Psoas muscle (tissue), 8 donors: ENCODE data around the gene LRRC46. TPM values are rescaled to one million over a fixed set of nuclear protein-coding genes. Genes with fewer than 3 reads are reported as not detected.

Source experiments
- ATAC-seq, 4 donors: fragments of 200-7000 bp; cut with Tn5 transposase; one replicate each; pipeline ENCODE4 v1.9.1; 2020; ENCODE audit warnings: moderate library complexity in 3 of 4, mild to moderate bottlenecking in 2 of 4
- DNase-seq, 2 donors: peaks; one replicate each; pipeline ENCODE4 v3.0.0-alpha.2; 2020
- H3K27ac ChIP-seq: fragments of 200-600 bp; one replicate; pipeline ENCODE4 v1.8.0; 2022
- H3K27me3 ChIP-seq, 3 donors: fragments of 200-600 bp in 1 of 3; one replicate each; pipeline versions ENCODE4 v1.6.1 to v1.8.0; 2013 to 2022; ENCODE audit warnings: low read length in 2 of 3, mild to moderate bottlenecking in 2 of 3, moderate library complexity in 1 of 3; ENCODE audit not compliant: insufficient read depth in 3 of 3
- H3K36me3 ChIP-seq, 2 donors: fragments of 200-600 bp in 1 of 2; one replicate each; pipeline versions ENCODE4 v1.6.1 to v1.8.0; 2013 to 2022; ENCODE audit warnings: low read depth in 1 of 2, mild to moderate bottlenecking in 1 of 2, moderate library complexity in 1 of 2; ENCODE audit not compliant: insufficient read depth in 1 of 2
- H3K4me1 ChIP-seq: fragments of 200-600 bp; one replicate; pipeline ENCODE4 v1.8.0; 2022
- H3K4me3 ChIP-seq: fragments of 200-600 bp; one replicate; pipeline ENCODE4 v1.8.0; 2022; ENCODE audit warnings: mild to moderate bottlenecking
- H3K9me3 ChIP-seq: fragments of 200-600 bp; one replicate; pipeline ENCODE4 v1.8.0; 2022
- WGBS, 3 donors: extraction: QIAGEN DNeasy Blood & Tissue Kit; methylation state at CpG; one replicate each; pipeline versions ENCODE4 v1.1.6 to v1.1.7; 2013; 5-methylcytosine and 5-hydroxymethylcytosine counted together
- intact Hi-C, 2 donors: fragments of 100-400 bp; cut with DNase I; formaldehyde crosslinking; loops; one replicate each; pipeline versions ENCODE4 v1.11.0 to v1.14.2; 2022
- polyA plus RNA-seq, 3 donors: library from polyadenylated mRNA; stranded (reverse); fragments of 200-250 nt; gene quantifications; one replicate each; pipeline ENCODE4 v1.2.3, GENCODE V29; 2013
- total RNA-seq, 4 donors: library from RNA; stranded (reverse); fragmentation: NEBNext Ultra II Directional in 2 of 4; extraction: Animal tissue kit (Norgen Biotek cat#: 25700) in 2 of 4; gene quantifications; one replicate each; pipeline versions ENCODE4 v1.2.1 to v1.2.4, GENCODE V29; 2021 to 2023
- TF ChIP-seq, protein P1 (sequence below): fragments of 200-600 bp; IDR thresholded peaks from one replicate; pipeline ENCODE4 v1.8.0; 2022; ENCODE audit warnings: antibody characterized with exemption
- donor health status: healthy with polysubstance abuse.
- donor health status: DM: no; HTN: no; CAD: no; lungs with moderate emphysema.
- donor health status: Bipolar disorder and iron deficiency.
- donor health status: healthy.
- donor health status: DM: yes; HTN: yes; CAD: no.
- donor health status: DM: no; HTN: no; CAD: no.
- donor health status: DM: no; HTN: no; CAD: no.
- donor health status: DM: yes; HTN: yes; CAD: no.

LRRC46 gene
- total and polyA plus RNA-seq, 7 donors: 0.08 to 0.54 (median 0.22) TPM; not detected in 2

DNA sequence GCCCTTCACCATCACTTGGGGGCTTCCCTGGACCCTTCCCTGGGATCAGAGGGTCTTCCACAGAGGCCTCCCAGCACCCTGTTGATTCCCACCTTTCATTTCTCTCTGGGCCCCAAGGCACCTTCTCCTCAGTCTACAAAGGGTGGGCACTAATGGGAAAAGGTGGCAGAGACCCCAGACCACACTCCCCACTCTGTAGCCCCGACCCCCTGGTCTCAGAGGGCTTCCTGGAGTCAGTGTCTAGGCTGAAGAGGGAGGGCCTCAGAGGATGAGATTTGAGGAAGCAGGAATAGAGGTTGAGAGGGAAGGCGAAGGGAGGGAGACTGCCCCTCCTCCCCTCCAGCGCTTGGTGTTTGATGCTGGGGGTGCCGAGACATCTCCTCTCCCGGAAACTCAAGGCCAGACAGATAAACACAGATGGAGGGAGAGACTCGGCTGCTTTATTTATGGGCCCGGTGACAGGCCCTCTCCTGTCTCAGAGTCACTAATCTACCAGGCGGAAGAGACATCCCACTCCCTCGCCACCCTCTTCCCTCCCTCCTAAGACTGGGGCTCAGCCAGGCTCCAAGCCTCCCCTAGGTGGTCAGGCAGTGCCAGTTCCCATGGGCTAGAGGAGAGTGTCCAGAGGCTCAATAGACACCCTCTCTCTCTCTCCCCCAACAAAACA lies 46.0 kb downstream of the LRRC46 start:
- Histone ChIP-seq H3K4me3 (no peak overlapping the region), H3K27ac (no peak overlapping the region)

DNA sequence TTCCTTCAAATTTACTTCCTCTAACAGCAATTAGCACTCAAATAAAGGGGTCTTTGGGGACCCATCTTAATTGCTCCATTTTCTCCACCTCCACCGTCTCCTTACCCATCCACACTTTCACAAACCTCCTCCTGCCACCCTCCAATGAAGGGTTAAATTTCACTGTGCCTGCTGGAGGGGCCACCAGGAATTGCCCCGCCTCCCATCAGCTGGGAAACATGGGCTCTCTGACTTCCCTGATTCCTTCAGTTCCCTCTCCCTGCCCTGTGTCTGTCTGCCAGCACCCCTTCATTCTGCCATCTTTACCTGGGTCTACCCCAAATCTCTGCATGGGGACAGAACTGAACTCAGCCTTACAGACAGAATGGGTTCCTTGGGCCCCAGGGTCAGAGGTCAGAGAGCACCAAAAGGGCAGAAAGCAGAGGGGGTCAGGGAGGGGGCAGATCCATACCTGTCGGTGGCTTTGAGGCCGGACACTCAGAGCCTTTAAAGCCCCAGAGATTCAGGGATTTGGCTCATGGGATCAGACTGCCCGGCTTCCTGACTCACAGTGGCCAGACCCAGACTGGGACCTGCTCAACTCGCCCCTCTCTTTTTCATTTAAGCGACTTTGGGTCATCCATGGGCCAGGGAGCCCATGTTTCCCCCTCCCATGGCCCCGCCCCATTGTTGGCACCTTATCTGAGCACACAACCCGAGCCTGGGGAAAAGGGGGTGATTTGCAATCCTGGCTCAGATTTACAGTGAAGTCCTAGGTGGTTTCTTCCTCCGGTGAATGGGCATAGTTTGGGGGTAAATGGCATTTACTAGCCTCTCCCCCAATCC lies 46.9 kb downstream of the LRRC46 start:
- TF ChIP-seq, protein P1, sequence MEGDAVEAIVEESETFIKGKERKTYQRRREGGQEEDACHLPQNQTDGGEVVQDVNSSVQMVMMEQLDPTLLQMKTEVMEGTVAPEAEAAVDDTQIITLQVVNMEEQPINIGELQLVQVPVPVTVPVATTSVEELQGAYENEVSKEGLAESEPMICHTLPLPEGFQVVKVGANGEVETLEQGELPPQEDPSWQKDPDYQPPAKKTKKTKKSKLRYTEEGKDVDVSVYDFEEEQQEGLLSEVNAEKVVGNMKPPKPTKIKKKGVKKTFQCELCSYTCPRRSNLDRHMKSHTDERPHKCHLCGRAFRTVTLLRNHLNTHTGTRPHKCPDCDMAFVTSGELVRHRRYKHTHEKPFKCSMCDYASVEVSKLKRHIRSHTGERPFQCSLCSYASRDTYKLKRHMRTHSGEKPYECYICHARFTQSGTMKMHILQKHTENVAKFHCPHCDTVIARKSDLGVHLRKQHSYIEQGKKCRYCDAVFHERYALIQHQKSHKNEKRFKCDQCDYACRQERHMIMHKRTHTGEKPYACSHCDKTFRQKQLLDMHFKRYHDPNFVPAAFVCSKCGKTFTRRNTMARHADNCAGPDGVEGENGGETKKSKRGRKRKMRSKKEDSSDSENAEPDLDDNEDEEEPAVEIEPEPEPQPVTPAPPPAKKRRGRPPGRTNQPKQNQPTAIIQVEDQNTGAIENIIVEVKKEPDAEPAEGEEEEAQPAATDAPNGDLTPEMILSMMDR: no peak
- intact Hi-C loops: no loop called here
- Histone ChIP-seq H3K9me3 (no peaks in the 10 kb centered on the region), H3K27me3 (peaks cover 0 to 51% (median 10%) of the 10 kb centered on the region in 3 donors), H3K36me3 (no peaks in the 10 kb centered on the region), H3K27ac (no peak overlapping the region), H3K4me1 (no peaks in the 10 kb centered on the region), H3K4me3 (no peak overlapping the region)
- 30 to 37% (median 33%) methylated on average over 9 to 10 of the region's 10 CpGs for WGBS, 3 donors
- no peak for ATAC-seq
- no peak for DNase-seq

More for the DNA sequence above, 46.0 kb downstream of the LRRC46 start:
- Histone ChIP-seq H3K27me3 (peaks cover 0 to 59% (median 13%) of the 10 kb centered on the region in 3 donors), H3K4me1 (no peaks in the 10 kb centered on the region), H3K36me3 (no peaks in the 10 kb centered on the region), H3K9me3 (no peaks in the 10 kb centered on the region)
- no peak for ATAC-seq
- intact Hi-C loops: no loop called here
- 42 to 57% (median 43%) methylated on average over 6 to 9 of the region's 9 CpGs for WGBS, 3 donors
- TF ChIP-seq, protein P1: no peak
- DNase-seq: no peak

DNA sequence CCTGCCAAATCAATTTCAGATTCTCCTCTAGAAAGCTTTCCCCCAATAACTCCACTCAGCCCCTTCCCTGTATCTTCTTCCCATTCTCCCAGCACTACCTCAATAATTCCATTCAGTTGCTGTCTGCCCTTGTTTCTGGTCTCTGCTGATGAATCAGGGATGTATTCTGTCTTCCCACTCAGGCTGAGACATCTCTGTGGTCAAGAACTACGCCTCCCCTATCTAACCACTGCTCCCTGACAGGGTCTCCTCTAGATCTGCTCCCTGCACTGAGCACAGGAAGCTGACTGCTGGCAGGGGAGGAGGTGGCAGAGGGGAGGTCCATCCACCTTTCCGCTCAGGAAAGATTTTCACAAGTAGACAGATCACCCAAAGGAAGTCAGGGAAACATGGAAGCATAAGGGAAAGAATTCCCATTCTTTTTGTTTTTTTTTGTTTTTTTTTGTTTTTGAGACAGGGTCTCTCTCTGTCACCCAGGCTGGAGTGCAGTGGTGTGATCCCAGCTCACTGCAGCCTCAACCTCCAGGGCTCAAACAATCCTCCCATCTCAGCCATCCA lies 47.6 kb downstream of the LRRC46 start:
- WGBS, 3 donors: 48 to 62% (median 57%) methylated on average over 2 of the region's 2 CpGs
- H3K27ac ChIP-seq: no peak overlapping the region
- H3K27me3 ChIP-seq: peaks cover 0 to 44% (median 8%) of the 10 kb centered on the region in 3 donors
- ATAC-seq (no peak), DNase-seq (no peak)
- no peaks in the 10 kb centered on the region for H3K36me3 ChIP-seq
- H3K4me1 ChIP-seq: no peaks in the 10 kb centered on the region
- H3K9me3 ChIP-seq: no peaks in the 10 kb centered on the region
- TF ChIP-seq, protein P1: no peak
- H3K4me3 ChIP-seq: no peak overlapping the region
- intact Hi-C loops: no loop called here

DNA sequence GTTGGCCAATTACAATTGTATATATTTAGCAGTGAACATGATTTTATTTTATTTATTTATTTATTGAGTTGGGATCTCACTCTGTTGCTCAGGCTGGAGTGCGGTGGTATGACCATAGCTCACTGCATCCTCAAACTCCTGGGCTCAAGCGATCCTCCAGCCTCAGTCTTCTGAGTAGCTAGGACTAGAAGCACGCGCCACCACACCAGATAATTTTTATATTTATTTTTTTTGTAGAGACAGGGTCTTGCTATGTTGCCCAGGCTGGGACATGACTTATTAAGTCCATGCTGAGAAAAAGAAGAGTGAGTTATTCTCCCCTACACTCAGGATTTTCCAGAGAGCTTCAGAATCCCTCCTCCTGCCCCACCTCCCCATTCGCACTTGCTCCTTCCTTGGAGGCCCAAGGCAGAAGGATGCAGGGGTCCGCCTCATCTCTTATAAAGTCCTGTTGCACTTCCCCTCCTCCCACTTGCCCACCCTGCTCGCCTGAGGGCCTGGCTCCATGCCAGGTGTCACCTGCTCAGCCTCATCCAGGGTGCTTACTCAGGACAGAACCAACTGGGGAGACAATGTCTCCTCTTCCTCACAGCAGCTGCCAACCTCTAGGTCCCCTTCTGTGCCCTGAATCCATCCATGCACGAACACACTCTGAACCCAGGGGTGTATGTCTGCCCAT lies 48.4 kb downstream of the LRRC46 start:
- ATAC-seq: no peak
- 76 to 80% (median 79%) methylated on average over 8 of the region's 8 CpGs for WGBS, 3 donors
- Histone ChIP-seq H3K27me3 (peaks cover 0 to 36% (median 6%) of the 10 kb centered on the region in 3 donors), H3K4me1 (no peaks in the 10 kb centered on the region), H3K9me3 (no peaks in the 10 kb centered on the region), H3K4me3 (no peak overlapping the region), H3K36me3 (no peaks in the 10 kb centered on the region), H3K27ac (no peak overlapping the region)
- no peak for DNase-seq
- TF ChIP-seq, protein P1: no peak
- intact Hi-C loops: no loop called here
